GM19372 (cell line): ENCODE measurements around the gene IGSF21.
"Not testable (repeated sequence)": the region's sequence is repeated elsewhere in the genome, so short reads cannot be mapped to it uniquely, and the experiment has no call there.

Experiments used
- ATAC-seq: cut with Tn5 transposase; IDR thresholded peaks from one replicate; pipeline ENCODE4 v1.9.1; 2021; ENCODE audit warnings: mild to moderate bottlenecking, low read depth, moderate library complexity; ENCODE audit not compliant: unreplicated experiment

Gene IGSF21

DNA sequence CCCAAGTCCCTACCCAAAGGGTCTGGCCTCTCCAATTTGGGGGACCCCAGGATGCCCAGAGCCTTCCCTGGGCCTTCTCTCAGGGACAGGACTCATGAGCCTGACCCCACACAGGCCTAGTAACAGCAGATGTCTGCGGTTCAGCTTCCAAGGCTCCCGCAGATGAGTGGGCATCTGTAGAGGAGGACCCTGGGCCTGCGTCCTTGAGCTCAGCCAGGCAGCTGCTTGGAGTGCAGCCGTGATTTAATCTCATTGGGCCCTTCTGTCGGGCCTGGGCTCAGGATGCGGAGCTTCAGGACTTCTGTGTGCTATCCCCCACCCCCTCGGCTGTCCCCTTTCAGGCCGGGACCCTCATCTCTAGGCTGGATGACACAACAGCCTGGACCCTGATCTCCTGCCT, 35.4 kb downstream of the IGSF21 start:
- no peak for ATAC-seq

- no peak for ATAC-seq
Observed at GRCh38 chr1:18144062-18144461, 36.5 kb downstream of the IGSF21 start.

DNA sequence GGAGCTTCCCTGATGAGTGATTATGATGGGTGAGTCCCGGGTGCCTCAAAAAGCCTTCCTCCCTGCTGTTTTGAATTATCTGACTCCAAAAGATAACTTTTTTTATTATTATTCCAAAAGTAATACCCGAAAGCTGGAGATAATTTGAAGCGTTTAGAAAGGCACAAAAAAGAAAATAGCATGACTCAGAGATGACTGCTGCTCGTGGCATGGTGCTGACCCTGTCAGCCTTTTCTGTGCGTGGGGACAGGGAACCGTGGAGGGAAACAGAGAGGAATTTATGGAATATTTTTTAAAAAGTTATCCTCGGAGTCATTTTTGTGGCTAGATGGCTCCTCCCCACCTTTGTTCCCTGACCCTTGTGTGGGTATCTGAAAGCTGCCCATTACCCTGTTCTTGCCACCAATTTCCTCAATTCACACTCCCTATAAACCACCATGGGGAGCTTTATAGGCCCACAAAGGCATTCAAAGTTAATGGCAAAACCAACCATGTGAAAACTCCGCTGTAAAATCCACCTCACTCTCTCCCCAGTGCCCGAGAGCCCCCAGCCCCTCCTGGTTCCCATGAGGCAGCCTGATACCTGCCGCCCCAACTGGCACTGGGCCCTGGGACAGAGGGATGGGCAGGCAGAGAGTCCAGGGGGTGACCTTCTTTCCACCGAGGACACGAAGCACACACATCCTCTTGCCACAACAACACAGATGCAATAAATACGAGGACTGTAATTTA, 37.5 kb downstream of the IGSF21 start:
- no peak for ATAC-seq

DNA sequence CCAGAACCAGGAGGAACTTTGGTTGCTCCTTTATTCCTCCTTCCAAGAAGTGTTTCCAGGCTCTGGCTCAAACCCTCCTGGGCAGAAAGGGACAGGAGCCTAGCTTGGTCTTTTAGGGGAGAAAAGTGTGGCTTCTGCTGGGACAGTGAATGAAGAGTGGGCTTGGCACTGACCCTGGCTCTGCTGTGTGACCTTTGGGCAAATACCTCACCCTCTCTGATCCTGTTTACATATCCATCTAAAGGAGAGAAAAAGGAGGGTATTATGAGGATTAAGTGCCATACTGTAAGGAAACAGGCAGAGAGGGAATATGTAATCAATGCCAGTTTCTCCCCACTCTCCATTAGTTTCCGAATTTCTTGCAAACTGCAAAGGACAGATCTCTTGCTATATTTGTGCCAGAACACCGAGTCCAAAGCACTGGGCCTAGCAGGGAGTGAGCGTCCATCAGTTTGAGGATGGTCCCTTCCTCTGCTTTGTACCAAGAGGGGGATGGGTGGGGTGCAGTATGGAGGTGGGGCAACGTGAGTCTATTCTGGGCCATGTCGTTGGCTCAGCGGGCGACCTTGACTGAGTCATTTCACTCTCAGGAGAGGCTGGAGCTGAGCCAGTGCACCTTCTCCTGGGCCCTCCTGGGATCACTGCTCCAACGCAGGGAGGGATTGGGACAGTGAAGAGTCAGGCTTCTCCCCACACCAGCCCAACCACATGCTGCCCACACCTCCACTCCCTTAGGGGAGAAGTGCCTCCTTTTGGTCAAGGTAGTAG, 38.4 kb downstream of the IGSF21 start:
- no peak for ATAC-seq

GRCh38 chr1:18146886-18147285, 39.3 kb downstream of the IGSF21 start:
- ATAC-seq: no peak

GRCh38 chr1:18147672-18148071, 40.1 kb downstream of the IGSF21 start:
- no peak for ATAC-seq

GRCh38 chr1:18148461-18148860, 40.9 kb downstream of the IGSF21 start:
- ATAC-seq: no peak

GRCh38 chr1:18149027-18149641, 41.5 kb downstream of the IGSF21 start:
- ATAC-seq: no peak

DNA sequence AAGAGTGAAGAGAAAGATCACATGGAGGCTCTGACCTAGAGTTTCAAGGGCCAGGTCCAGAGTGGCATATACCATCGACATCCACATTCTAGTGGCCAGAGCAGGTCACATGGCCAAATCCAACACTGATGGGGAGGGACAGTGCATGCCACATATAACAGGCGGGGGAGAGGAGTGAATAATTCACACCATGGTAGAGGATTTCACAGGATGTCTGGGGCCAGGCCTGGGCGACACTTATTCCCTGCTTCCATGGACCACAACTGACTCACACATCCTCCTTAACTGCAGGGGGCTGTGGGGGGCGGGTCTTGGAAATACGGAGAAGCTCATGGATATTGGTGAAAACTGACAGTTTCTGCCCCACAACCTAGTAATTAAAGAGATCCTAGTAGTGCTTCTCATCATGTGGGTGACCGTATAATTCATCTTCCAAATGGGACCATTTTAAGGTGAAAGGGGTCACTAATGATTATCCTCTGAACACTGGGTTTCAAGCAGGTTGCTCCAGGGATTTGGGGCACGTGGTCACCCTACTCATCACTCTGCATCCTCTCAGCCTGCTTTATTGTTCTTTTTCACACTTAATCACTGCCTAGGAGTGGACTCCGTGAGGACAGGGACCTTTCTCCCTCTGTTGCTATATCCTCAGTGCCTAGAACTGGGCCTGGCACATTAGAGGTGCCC, 44.0 kb downstream of the IGSF21 start:
- ATAC-seq: no peak

- no peak for ATAC-seq
Observed at GRCh38 chr1:18154430-18155194, 47.0 kb downstream of the IGSF21 start.

DNA sequence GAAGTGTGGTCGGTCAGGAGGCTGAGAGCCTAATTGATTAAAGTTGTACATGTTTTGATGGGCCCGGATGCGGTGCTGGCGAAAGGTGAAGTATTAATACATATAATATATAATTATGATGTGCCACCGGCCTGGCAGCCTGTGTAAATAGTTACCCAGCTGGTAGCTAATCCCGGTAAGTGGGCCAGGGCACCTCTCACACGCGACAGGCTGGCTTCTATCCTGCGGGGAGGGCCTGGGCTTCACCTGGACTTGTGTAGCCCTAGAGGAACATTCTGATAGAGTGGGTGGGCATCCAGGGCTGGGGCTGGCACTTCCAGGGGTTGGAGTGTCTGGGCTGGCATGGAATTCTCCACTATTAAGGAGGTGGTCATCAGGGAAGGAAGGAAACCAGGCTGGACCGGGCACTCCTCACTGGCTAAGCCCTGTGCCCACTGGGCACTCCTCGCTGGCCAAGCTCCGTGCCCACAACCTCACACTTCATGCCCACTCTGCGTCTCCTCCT, 48.3 kb downstream of the IGSF21 start:
- ATAC-seq: no peak

DNA sequence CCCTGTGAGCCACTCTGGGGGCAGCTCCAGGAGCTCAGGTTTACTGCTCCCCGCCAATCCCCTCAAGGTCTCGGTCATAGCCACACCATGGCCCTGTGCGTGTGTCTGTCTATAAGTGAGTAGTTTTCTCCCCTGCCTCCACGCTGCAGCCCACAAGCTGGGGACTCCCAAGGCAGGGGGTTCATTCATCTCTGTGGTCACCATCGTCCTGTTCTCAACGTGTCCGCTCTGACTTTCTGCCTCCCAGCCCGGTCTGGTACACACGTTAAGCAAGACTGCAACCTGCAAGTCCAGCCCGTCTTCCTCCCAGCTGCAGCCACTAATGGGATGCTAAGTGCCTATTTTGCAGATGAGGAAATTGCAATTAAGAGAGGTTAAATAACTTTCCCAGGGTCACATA, 49.8 kb downstream of the IGSF21 start:
- ATAC-seq: no peak

GRCh38 chr1:18157968-18158367, 50.4 kb downstream of the IGSF21 start:
- no peak for ATAC-seq

DNA sequence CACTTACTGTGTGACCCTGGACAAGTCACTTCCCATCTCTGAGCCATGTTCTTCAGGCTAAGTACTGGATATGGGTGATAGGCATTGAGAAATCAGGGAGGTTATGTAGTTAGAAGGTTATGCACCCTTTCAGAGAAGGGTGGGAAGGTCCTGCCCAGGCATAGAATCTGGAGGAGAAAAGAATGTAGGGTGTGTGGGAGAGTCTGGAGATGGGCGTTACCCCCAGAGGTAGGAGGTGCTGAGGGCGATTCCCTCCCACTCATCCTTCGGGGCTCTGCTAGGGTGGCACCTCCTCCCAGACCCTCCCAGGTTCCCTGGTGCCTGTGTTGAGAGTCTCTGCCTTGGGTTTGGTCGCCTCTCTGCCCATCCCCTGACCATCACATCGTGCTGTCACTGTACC, 51.1 kb downstream of the IGSF21 start:
- ATAC-seq: no peak

- no peak for ATAC-seq
Observed at GRCh38 chr1:18160290-18160942, 52.8 kb downstream of the IGSF21 start.

- no peak for ATAC-seq
Observed at GRCh38 chr1:18161690-18162089, 54.1 kb downstream of the IGSF21 start.

DNA sequence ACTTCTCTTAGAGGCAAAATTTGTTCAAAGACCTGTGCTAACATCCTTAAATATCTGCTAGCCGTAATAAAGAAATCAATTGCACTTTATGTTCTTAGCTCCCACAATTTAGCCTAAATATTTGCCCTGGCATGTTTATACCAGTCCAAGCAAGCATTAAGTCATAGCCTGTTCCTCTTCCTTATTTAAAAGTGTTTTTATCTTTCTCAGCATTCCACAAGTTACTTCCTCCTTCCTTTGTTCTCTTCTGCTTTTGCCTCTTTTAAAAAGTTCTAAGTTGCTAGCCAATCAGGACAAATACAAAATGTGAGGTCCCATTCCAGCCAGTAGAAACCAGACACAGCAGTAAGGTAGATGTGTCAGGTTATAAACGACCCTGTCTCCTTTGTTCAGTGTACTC, 58.0 kb downstream of the IGSF21 start:
- ATAC-seq: not testable (repeated sequence)

DNA sequence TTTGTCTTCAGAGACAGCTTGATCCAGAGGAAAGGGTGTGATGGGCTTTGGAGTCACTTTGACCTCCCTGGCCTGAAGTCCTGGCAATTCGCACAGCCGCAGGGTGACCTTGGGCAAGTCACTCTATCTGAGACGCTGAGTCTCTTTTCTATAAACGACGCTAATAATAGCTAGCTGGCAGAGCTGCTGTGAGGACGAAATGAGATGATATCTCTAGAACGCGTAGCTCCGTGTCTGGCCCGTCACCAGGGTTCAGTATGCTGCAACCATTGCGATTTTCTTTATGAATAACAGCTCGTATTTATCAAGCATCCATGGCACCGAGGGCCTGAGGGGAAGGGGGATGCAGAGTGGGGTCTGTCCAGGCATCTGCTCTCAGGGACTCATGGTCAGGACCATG, 58.7 kb downstream of the IGSF21 start:
- ATAC-seq: no peak

GRCh38 chr1:18166929-18167328, 59.3 kb downstream of the IGSF21 start:
- no peak for ATAC-seq

- no peak for ATAC-seq
Observed at GRCh38 chr1:18170444-18170843, 62.8 kb downstream of the IGSF21 start.
